Psoas muscle (tissue), 8 donors: Measurements from ENCODE around the gene MEOX2. TPM values are rescaled to one million over a fixed set of nuclear protein-coding genes. Genes with fewer than 3 reads are reported as not detected.

ENCODE experiments used
- ATAC-seq, 4 donors: fragments of 200-7000 bp; cut with Tn5 transposase; one replicate each; pipeline ENCODE4 v1.9.1; 2020; ENCODE audit warnings: moderate library complexity in 3 of 4, mild to moderate bottlenecking in 2 of 4
- DNase-seq, 2 donors: peaks; one replicate each; pipeline ENCODE4 v3.0.0-alpha.2; 2020
- H3K27ac ChIP-seq: fragments of 200-600 bp; one replicate; pipeline ENCODE4 v1.8.0; 2022
- H3K27me3 ChIP-seq, 3 donors: fragments of 200-600 bp in 1 of 3; one replicate each; pipeline versions ENCODE4 v1.6.1 to v1.8.0; 2013 to 2022; ENCODE audit warnings: low read length in 2 of 3, mild to moderate bottlenecking in 2 of 3, moderate library complexity in 1 of 3; ENCODE audit not compliant: insufficient read depth in 3 of 3
- H3K36me3 ChIP-seq, 2 donors: fragments of 200-600 bp in 1 of 2; one replicate each; pipeline versions ENCODE4 v1.6.1 to v1.8.0; 2013 to 2022; ENCODE audit warnings: low read depth in 1 of 2, mild to moderate bottlenecking in 1 of 2, moderate library complexity in 1 of 2; ENCODE audit not compliant: insufficient read depth in 1 of 2
- H3K4me1 ChIP-seq: fragments of 200-600 bp; one replicate; pipeline ENCODE4 v1.8.0; 2022
- H3K4me3 ChIP-seq: fragments of 200-600 bp; one replicate; pipeline ENCODE4 v1.8.0; 2022; ENCODE audit warnings: mild to moderate bottlenecking
- H3K9me3 ChIP-seq: fragments of 200-600 bp; one replicate; pipeline ENCODE4 v1.8.0; 2022
- WGBS, 3 donors: extraction: QIAGEN DNeasy Blood & Tissue Kit; methylation state at CpG; one replicate each; pipeline versions ENCODE4 v1.1.6 to v1.1.7; 2013; 5-methylcytosine and 5-hydroxymethylcytosine counted together
- intact Hi-C, 2 donors: fragments of 100-400 bp; cut with DNase I; formaldehyde crosslinking; loops; one replicate each; pipeline versions ENCODE4 v1.11.0 to v1.14.2; 2022
- polyA plus RNA-seq, 3 donors: library from polyadenylated mRNA; stranded (reverse); fragments of 200-250 nt; gene quantifications; one replicate each; pipeline ENCODE4 v1.2.3, GENCODE V29; 2013
- total RNA-seq, 4 donors: library from RNA; stranded (reverse); fragmentation: NEBNext Ultra II Directional in 2 of 4; extraction: Animal tissue kit (Norgen Biotek cat#: 25700) in 2 of 4; gene quantifications; one replicate each; pipeline versions ENCODE4 v1.2.1 to v1.2.4, GENCODE V29; 2021 to 2023
- TF ChIP-seq, protein P1 (sequence below): fragments of 200-600 bp; IDR thresholded peaks from one replicate; pipeline ENCODE4 v1.8.0; 2022; ENCODE audit warnings: antibody characterized with exemption
- donor health status: healthy with polysubstance abuse.
- donor health status: DM: no; HTN: no; CAD: no; lungs with moderate emphysema.
- donor health status: Bipolar disorder and iron deficiency.
- donor health status: healthy.
- donor health status: DM: yes; HTN: yes; CAD: no.
- donor health status: DM: no; HTN: no; CAD: no.
- donor health status: DM: no; HTN: no; CAD: no.
- donor health status: DM: yes; HTN: yes; CAD: no.

The MEOX2 gene
- total and polyA plus RNA-seq, 7 donors: 3.1 to 6.9 (median 4.0) TPM

DNA sequence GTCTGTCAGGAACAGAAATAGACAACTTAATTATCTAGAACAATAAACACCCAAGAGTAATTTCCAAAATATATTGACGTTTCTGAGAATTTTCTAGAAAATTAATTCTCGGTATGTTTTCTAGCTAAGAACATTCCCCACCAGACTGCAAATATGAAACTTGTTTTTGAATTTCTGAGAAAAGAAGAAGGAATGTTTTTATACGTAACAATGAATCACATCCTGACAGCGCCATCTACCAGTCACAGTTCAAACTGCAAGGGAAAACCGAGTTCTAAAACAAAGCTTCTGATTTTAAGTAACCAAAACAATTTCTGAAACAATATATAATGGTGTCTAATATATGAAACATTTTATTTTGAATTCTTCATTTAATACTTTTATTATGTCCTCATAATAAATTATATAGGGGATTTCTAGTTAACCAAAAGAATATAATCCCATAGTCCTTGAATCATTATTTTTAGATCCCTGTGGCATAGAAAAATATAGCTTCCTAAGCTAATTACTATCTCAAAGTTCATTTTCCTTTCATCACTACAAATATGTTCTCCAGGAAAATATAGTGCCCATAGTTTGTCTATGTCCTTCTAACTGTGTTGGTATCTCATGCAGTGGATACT, 34.5 kb upstream of the MEOX2 start:
- ATAC-seq: no peak
- Histone ChIP-seq H3K9me3 (no peaks in the 10 kb centered on the region), H3K36me3 (no peaks in the 10 kb centered on the region), H3K27me3 (no peaks in the 10 kb centered on the region), H3K4me1 (no peaks in the 10 kb centered on the region), H3K27ac (no peak overlapping the region), H3K4me3 (no peak overlapping the region)
- WGBS, 3 donors: 58 to 64% (median 58%) methylated on average over 5 of the region's 5 CpGs
- DNase-seq: no peak
- TF ChIP-seq, protein P1, sequence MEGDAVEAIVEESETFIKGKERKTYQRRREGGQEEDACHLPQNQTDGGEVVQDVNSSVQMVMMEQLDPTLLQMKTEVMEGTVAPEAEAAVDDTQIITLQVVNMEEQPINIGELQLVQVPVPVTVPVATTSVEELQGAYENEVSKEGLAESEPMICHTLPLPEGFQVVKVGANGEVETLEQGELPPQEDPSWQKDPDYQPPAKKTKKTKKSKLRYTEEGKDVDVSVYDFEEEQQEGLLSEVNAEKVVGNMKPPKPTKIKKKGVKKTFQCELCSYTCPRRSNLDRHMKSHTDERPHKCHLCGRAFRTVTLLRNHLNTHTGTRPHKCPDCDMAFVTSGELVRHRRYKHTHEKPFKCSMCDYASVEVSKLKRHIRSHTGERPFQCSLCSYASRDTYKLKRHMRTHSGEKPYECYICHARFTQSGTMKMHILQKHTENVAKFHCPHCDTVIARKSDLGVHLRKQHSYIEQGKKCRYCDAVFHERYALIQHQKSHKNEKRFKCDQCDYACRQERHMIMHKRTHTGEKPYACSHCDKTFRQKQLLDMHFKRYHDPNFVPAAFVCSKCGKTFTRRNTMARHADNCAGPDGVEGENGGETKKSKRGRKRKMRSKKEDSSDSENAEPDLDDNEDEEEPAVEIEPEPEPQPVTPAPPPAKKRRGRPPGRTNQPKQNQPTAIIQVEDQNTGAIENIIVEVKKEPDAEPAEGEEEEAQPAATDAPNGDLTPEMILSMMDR: peak; percentile 51
- intact Hi-C loops: no loop called here

DNA sequence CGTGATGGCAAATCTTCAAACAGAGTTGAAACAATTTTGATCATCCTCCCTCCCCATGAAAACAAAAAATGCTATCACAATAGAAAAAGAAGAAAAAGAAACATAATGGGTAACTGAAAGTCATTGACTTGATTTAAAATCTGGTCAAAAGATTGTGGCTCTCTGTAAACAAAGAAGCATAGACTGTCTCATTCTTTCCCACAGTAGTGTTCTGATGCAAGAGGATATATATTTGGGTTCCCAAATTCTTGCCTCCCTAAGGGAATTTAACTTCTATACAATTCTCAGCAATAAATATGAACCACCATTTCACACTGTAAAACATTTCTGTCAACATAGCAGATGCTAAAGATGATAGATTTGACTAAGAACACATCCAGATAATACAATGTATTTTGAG, 32.8 kb upstream of the MEOX2 start:
- intact Hi-C loops: loop anchor here in 1 of 2 donors (10.0 kb wide), 1 partner anchor 395 kb away; no protein-coding TSS in a partner anchor
- ATAC-seq: no peak
- 59 to 71% (median 67%) methylated on average over 1 of the region's 1 CpG for WGBS, 3 donors

DNA sequence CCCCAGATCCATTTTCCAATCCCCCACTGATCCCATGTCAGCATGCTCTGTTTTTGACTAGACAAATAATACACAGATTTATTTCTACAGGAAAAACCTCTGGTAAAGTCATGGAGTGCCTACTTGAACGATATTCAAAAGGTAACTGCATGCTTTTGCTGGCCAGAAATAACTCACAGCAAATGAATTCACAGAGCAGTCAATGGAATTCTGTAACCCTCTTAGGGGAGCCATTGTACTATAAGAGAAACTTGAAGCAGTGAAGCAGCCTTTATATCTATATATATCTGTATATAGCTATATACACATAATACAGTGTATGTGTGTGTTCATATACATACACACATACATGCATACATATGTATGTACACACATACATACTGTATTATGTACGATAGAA, 29.0 kb upstream of the MEOX2 start:
- no peak for ATAC-seq
- Histone ChIP-seq H3K27ac (no peak overlapping the region), H3K4me1 (no peaks in the 10 kb centered on the region), H3K9me3 (no peaks in the 10 kb centered on the region), H3K36me3 (no peaks in the 10 kb centered on the region), H3K27me3 (no peaks in the 10 kb centered on the region), H3K4me3 (no peak overlapping the region)
- WGBS, 3 donors: 55 to 67% (median 60%) methylated on average over 2 of the region's 2 CpGs
- no peak for DNase-seq
- intact Hi-C loops: loop anchor here in 1 of 2 donors (10.0 kb wide), 1 partner anchor 391 kb away; no protein-coding TSS in a partner anchor
- TF ChIP-seq, protein P1: no peak

More for the DNA sequence above, 32.8 kb upstream of the MEOX2 start:
- TF ChIP-seq, protein P1: no peak
- H3K27ac ChIP-seq: no peak overlapping the region
- H3K36me3 ChIP-seq: no peaks in the 10 kb centered on the region
- no peak overlapping the region for H3K4me3 ChIP-seq
- no peak for DNase-seq
- H3K4me1 ChIP-seq: no peaks in the 10 kb centered on the region
- no peaks in the 10 kb centered on the region for H3K9me3 ChIP-seq
- H3K27me3 ChIP-seq: no peaks in the 10 kb centered on the region

DNA sequence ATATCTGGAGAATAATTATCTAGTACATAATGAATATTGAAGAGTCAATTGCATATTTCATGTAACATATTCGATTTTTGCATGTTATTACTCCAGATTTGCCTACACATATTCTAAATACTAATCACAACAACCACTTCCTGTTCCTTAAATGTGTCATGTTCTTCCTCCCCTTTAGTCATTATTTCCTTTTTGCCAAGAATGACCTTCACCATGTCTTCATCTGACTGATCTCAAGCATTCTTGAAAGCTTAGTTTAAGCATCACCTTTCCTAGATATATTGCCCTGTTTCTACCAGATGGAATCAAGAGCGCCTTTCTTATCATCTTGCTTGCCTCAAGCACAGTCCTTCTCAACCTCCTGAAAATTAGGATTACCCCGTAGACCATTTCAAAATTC, 23.5 kb upstream of the MEOX2 start:
- Histone ChIP-seq H3K27me3 (no peaks in the 10 kb centered on the region), H3K4me3 (no peak overlapping the region), H3K4me1 (no peaks in the 10 kb centered on the region), H3K27ac (no peak overlapping the region), H3K36me3 (no peaks in the 10 kb centered on the region), H3K9me3 (no peaks in the 10 kb centered on the region)
- 80 to 87% (median 83%) methylated on average over 3 of the region's 3 CpGs for WGBS, 3 donors
- TF ChIP-seq, protein P1: no peak
- intact Hi-C loops: loop anchor here in 1 of 2 donors (10.0 kb wide), 1 partner anchor 385 kb away; no protein-coding TSS in a partner anchor
- DNase-seq (no peak), ATAC-seq (no peak)

DNA sequence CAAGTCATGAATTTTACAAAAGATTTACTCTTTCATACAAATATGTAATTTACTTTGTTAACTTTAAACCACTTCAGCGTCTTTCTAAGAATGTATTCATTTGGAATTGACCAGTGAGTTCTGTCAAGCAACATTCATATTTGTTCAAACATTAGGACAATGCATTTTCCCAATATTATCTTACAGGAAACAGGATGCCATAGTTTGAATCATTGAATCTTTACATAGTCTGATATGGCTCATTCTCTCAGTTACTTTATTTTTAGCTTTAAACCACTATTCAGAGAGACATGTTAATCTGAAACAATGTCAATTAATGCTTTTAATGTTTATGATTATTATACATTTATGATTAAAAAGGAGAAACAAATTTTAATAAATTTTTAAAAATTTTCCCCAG, 21.1 kb upstream of the MEOX2 start:
- TF ChIP-seq, protein P1: no peak
- H3K9me3 ChIP-seq: no peaks in the 10 kb centered on the region
- no peaks in the 10 kb centered on the region for H3K27me3 ChIP-seq
- no peak overlapping the region for H3K4me3 ChIP-seq
- no peak for DNase-seq
- ATAC-seq: no peak
- H3K36me3 ChIP-seq: no peaks in the 10 kb centered on the region
- intact Hi-C loops: no loop called here
- no peak overlapping the region for H3K27ac ChIP-seq
- H3K4me1 ChIP-seq: no peaks in the 10 kb centered on the region
- 74 to 82% (median 81%) methylated on average over 1 of the region's 1 CpG for WGBS, 3 donors
